Urothelium cell line (cell line): ENCODE data around the gene NT5DC4.

Source experiments
- DNase-seq: peaks from one replicate; pipeline ENCODE4 v3.0.0; 2011; ENCODE audit warnings: low spot score, mixed read lengths
- FAIRE-seq: peaks from 2 replicates; lab custom pipeline; 2011; peaks lifted over from hg19 to GRCh38; lab: Jason Lieb, UNC

Gene NT5DC4

DNA sequence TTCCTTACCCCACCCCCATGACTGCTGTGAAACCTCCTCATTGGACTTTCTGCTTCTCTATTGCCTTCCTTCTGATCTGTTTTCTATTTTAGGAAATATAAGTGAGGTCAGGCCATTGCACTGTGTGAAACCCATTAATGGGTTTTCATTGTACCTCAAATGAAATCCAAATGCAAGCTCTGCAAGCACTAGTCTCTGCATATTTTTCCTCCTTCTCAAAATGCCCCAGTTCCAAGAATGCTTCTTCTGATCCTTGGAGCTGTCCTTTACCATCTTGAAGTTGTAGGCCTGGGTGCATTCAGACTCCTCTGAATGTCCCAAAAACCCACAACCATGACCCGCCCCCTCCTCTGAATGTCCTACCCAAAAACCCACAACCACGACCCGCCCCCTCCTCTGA lies 55.3 kb downstream of the NT5DC4 start:
- FAIRE-seq (no peak), DNase-seq (no peak)

DNA sequence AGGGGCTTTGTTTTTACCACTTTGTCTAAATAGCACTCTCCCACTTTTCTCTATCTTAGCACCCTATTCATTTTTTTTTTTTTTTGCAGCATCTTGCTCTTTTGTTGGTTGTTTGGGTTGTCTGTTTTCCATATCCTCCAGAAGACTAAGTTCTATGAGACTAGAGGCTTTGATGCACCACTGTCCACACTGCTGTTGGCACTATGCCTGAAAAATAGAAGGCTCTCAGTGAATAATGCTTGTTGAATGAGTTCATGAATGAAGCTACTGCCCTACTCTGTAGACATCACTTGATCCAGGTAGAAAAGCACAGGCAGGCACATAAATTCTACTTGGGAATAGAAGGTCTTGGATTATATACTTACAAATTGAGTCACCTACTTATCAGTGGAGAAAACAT lies 56.2 kb downstream of the NT5DC4 start:
- no peak for DNase-seq
- no peak for FAIRE-seq

DNA sequence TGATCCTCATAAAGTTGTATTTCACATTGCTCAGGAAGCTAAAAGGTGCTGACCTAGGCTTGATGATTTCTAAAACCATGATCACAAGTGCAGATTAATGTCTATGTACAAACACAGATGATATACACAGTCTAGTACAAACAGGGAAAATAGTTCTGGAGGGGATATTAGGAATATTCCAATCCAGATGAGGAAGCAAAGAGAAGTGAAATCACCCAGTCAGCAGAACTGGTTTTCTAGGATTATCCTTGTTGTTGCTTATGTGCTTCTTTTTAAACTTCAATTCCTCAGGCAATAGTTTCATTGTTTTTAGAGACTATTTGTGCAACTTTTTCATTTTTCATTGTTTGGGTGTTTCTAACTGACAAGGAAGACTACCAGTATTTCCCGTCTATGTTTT lies 58.8 kb downstream of the NT5DC4 start:
- FAIRE-seq (no peak), DNase-seq (no peak)

DNA sequence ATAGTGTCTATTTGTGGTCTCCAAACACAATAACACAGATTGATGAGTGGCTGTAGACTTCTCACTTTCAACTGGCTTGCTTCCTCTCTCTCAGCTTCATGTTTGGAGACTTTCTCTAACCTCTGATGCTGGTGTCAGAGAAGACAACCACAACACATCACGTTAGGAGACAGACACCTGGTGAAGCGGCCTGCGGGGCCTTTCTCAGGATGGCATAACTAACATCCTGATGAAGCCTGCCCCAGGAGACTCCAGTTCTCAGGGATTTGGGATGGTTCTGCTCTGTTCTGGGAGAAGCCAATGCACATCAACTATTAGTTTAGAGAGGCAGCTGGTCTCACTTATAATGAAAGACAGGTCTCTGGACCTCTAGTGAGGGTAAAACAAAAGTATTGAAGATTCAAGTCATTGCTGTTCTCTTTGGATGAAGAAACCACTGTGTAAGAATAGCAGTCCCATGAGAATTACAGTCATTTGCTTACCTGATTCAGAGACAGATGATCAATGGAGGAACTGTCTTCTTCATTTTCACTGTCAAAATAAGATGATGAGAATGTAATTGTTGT lies 61.5 kb downstream of the NT5DC4 start:
- FAIRE-seq = no peak
- DNase-seq = no peak

DNA sequence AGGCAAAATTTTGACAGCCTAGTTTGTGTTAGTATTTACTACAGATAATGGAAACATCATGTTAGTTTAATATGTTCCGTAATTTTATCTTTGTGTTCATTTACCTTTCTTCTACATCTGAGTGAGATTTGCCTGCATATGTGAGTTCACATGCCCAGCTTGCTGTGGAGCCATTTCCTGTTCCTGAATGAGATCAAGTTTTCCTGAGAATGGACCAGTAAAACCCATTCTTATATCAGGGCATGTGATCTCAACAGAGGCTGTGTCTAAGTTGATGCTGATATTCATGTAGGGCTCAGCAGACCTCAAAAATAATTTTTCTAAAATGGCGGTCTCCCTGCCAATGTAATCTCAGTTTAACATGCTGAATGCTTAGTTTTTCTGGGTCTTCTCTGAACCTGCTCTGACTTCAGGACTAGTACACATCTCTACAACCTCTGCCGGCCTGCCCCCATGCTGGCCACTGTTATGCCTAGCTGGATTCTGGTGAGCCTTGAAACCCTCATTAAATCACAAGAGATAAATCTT lies 62.4 kb downstream of the NT5DC4 start:
- no peak for DNase-seq
- no peak for FAIRE-seq

DNA sequence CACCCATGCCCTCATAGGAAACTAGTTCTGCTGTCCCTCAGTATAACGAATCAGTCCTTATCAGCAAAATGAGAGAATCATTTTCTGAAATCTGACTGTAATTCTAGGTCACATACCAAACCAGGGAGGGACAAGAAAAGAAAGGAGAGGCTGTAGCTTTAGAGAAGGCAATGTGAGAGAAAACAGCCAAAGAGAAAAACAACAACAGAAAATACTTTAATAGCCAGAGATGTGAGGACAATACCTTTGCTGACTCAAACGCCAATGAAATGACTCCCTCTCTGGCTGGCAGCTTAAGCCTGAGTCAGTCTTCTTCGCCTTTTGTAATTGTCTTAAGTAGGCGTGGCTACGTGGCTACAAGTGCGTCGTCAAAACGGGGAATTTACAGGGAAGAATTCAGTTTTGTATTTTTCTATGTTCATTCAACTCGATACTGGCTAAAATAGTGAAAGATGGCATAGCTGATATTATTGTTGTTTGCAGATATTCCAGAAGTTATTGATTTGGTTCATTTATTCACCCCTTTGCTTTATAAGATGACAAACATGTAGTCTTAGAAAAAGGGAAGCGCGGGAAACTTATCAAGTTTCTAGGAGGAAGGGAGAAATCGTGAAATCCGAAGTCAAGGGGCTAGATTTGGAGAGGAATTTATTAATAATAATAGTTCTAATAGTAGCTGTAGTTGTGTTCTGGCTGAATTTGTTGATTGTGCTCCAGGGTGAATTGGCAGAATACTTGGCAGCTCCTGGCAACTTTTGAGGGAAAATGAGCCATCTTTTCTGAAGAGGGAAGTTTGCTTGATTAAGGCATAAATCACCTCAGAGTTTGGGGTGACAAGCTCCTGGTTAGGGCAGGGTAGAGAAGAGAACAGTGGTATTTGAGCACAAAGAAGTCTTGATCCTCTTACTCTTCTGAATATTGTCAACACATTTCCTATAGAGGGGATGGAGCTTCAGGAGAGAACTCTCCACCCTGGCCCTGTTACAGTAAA lies 63.7 kb downstream of the NT5DC4 start, which contains the start of gene IL1A:
TSS of gene IL1A (minus strand) at position 295 of the 991 bp plus-strand sequence. CDS start 723 bp downstream, outside the sequence.
- DNase-seq (peak; percentile 75), FAIRE-seq (peak; percentile 87)

DNA sequence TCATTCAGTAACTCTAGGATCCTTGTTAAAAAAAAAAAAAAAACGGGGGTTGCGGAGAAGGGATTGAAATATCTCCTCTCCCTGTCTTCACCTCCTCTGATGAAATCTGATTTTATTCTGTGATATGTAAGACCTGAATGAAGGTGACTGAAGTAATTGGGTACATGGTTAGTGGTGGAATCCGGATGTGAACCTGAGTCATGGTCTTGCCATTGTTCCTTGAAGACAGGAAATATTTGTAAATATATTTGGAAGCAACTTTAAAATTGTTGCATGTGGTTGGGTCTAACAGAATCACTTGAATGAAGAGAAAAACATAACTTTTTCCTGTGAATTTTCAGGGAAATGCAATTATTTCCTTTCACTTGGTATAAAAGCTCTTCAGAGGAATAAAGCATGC lies 66.5 kb downstream of the NT5DC4 start:
- peak; percentile 44 for DNase-seq

DNA sequence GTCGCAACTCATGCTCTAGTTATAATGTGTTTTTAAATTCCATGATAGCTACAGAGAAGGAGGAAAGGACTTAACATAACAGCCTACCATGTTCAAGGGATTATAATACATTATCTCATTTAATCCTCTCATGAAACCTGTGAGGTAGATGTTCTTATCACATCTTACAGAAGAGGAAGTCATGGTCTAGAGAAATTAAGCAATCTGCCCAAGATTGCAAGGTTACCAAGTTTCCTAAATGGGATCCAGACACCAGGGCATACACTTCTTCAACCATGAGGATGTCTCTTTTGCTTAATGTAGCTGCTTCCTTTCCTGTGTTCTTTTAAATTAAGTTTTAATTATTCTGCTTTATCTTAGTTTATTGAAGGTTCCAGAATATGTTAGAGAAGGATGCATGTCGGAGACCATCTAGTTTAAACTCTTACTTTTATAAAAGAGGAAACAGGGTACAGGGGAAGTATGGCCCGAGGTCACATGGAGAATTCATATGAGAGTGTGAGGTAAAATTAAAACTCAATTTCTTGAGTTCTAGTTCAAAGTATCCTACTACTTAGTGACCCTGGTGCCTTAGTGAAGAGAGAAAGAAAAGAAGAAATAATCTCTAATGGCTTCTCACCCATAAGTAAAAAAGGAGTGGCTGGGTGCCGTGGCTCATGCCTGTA lies 67.0 kb downstream of the NT5DC4 start:
- FAIRE-seq = no peak

More for the DNA sequence above, 66.5 kb downstream of the NT5DC4 start:
- FAIRE-seq = no peak

DNA sequence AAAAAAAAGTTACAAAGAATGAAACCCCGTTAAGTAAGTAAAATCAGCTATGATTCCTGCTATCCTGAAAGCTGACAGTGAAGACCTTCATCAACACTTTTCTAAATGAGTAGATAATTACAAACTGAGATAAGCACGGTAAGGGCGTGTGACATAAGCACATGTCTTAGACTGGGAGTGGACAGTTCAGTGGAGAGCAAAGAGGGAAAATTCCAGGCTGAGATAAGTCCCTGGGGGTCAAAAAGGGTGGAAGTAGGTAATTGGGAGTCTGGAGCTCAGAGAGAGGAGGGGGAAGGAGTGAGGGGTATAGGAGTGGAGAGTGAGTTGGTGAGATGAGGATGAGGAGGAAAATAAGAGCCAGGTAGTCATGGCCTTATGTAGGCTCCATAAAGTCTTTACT lies 67.8 kb downstream of the NT5DC4 start:
- FAIRE-seq = no peak

More for the DNA sequence above, 67.0 kb downstream of the NT5DC4 start:
- DNase-seq = no peak

More for the DNA sequence above, 67.8 kb downstream of the NT5DC4 start:
- DNase-seq = no peak
